ENCODE results near the gene SLF2.

GRCh38 chr10:100917071-100917470 is 4.3 kb downstream of the SLF2 start:
- TF ChIP-seq EGR1 (IDR thresholded peaks at IDR 0.05; ENCODE audit: borderline replicate concordance, low read depth, low read length) = no peak
- TF ChIP-seq RAD21 (IDR thresholded peaks at IDR 0.05 in 1 of 2, conservative IDR thresholded peaks at IDR 0.05 in 1 of 2; ENCODE audit: low read depth in 2 of 2, low read length in 2 of 2) = no peak
